Measurements from ENCODE around the gene NRP2. TPM values are rescaled to one million over a fixed set of nuclear protein-coding genes. Genes with fewer than 3 reads are reported as not detected.

NRP2 gene
- total and polyA plus RNA-seq, 2 of the 13 experiments (the other 11 are each of a cell fraction or from before 2014, with no cell fraction given), result 0.65 to 1.4 TPM

DNA sequence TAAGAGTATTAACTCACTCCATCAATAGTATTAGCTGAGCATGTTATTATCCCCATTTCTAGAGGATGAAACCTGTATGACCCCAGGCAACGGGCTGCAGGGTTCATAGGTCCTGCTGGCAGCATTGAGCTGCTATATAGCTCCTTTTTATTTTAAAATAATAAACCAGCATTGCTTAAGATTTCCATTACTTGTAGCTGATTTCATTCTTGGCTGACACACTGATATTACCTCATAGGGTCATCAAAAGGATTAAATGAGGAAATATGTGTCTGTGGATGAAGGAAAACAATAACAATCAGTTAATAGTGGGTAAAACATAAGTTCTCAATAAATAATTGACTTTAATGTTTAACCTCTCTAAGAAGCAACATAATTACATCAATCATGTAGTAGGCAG lies 48.3 kb upstream of the NRP2 start:
- Histone ChIP-seq H3K27me3 (ENCODE audit: control insufficient read depth in 1 of 2, insufficient read depth in 2 of 2, low read length in 2 of 2) (0 out of 5 replicates have a peak, but pooled peaks cover 0 to 4% of the 10 kb centered on the region in 2 experiments), H3K36me3 (replicated peaks in 1 of 2; ENCODE audit: control insufficient read depth in 1 of 2, insufficient read depth in 2 of 2, low read length in 2 of 2) (no peaks in the 10 kb centered on the region), H3K27ac (ENCODE audit: extremely low read length, insufficient read depth, low read length) (no peak overlapping the region), H3K4me2 (ENCODE audit: low read depth, low read length) (no peak overlapping the region), H3K9me3 (ENCODE audit: low read length) (no peaks in the 10 kb centered on the region), H3K4me1 (ENCODE audit: insufficient read depth, low read length) (no peaks in the 10 kb centered on the region), H3K4me3 (replicated peaks in 1 of 3; ENCODE audit: insufficient read depth in 1 of 3, low read depth in 2 of 3, low read length in 3 of 3) (no peak overlapping the region), H4K20me1 (ENCODE audit: insufficient read depth, low read length) (no peaks in the 10 kb centered on the region), H2AFZ (ENCODE audit: low read length) (no peak overlapping the region), H3K9ac (ENCODE audit: insufficient read depth, low read depth, low read length) (no peak overlapping the region), H3K79me2 (ENCODE audit: insufficient read depth, low read length) (no peaks in the 10 kb centered on the region)
- FAIRE-seq (no peak), ATAC-seq (no peak), DNase-seq (ENCODE audit: low spot score) (no peak)
- 10% methylated on average over 1 of the region's 1 CpG for WGBS (ENCODE audit: low lambda C conversion rate)
- TF ChIP-seq CHD4 (IDR thresholded peaks at IDR 0.05; ENCODE audit: borderline replicate concordance, low read length), result no peak
- TF ChIP-seq CAMTA2 (CRISPR knock-in tag; IDR thresholded peaks at IDR 0.05; ENCODE audit: borderline replicate concordance), result no peak
- intact Hi-C loops (cut with micrococcal nuclease; ENCODE audit: unreplicated experiment), result no loop called here
- POLR2A ChIA-PET, result no interaction called here
- CTCF ChIA-PET (ENCODE audit: low intra/inter-chr PET ratio, low total read pairs), result no interaction called here
- BruUV-seq (replicated peaks), result no TSS peak
- in situ Hi-C loops (cut with HindIII; ENCODE audit: extremely low pct_ligation_motif_present, low pct_unique_long_range_greater_than_20kb), result no loop called here

DNA sequence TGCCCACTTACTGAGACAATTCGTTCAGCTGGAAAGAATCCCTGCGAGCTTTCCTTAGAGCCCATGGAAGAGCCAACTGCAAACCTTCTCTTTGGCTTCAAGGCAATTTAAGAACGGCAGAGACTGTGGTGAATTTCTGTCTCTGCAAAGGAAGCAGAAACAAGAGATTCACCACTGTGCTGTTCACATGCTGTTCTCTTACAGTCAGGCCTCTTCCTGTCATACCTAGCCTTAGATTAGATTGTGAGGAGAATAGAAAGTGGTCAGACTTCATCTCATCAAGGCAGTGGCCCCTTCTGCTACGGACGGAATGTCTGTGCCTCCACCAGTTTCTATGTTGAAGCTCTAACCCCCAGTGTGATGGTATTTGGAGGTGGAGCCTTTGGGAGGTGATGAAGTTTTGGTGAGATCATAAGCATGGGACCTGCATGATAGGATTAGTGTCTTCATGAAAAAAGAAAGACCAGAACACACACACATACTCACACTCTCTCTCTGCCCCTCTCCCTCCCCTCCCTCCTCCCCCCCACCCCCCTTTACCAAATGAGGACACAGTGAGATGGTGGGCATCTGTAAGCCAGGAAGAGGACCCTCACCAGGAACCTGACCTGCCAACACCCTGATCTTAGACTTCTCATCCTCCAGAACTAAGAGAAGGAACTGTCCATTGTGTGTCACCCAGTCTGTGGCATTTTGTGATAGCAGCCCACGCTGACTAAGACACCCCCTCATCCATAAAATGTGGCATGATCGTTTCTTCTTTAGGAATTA lies 45.6 kb upstream of the NRP2 start:
- no peak for TF ChIP-seq ZNF768 (CRISPR knock-in tag; IDR thresholded peaks at IDR 0.05)
- TF ChIP-seq ZNF607 (CRISPR knock-in tag; IDR thresholded peaks at IDR 0.05; ENCODE audit: borderline replicate concordance), result no peak
- TF ChIP-seq, protein P1, sequence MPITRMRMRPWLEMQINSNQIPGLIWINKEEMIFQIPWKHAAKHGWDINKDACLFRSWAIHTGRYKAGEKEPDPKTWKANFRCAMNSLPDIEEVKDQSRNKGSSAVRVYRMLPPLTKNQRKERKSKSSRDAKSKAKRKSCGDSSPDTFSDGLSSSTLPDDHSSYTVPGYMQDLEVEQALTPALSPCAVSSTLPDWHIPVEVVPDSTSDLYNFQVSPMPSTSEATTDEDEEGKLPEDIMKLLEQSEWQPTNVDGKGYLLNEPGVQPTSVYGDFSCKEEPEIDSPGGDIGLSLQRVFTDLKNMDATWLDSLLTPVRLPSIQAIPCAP (CRISPR knock-in tag; IDR thresholded peaks at IDR 0.05; ENCODE audit: low read depth), result no peak
- TF ChIP-seq, protein P2, sequence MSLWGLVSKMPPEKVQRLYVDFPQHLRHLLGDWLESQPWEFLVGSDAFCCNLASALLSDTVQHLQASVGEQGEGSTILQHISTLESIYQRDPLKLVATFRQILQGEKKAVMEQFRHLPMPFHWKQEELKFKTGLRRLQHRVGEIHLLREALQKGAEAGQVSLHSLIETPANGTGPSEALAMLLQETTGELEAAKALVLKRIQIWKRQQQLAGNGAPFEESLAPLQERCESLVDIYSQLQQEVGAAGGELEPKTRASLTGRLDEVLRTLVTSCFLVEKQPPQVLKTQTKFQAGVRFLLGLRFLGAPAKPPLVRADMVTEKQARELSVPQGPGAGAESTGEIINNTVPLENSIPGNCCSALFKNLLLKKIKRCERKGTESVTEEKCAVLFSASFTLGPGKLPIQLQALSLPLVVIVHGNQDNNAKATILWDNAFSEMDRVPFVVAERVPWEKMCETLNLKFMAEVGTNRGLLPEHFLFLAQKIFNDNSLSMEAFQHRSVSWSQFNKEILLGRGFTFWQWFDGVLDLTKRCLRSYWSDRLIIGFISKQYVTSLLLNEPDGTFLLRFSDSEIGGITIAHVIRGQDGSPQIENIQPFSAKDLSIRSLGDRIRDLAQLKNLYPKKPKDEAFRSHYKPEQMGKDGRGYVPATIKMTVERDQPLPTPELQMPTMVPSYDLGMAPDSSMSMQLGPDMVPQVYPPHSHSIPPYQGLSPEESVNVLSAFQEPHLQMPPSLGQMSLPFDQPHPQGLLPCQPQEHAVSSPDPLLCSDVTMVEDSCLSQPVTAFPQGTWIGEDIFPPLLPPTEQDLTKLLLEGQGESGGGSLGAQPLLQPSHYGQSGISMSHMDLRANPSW (CRISPR knock-in tag; IDR thresholded peaks at IDR 0.05; ENCODE audit: borderline replicate concordance), result no peak
- TF ChIP-seq ZNF12 (CRISPR knock-in tag; IDR thresholded peaks at IDR 0.05), result no peak
- no peak for TF ChIP-seq MAF1 (CRISPR knock-in tag; IDR thresholded peaks at IDR 0.05; ENCODE audit: borderline replicate concordance)
- no peak for TF ChIP-seq PHF20 (CRISPR knock-in tag; IDR thresholded peaks at IDR 0.05)
- no peak for TF ChIP-seq CCAR2 (optimal IDR thresholded peaks at IDR 0.05; ENCODE audit: low read depth, low read length)
- no peak for TF ChIP-seq ZNF136 (CRISPR knock-in tag; IDR thresholded peaks at IDR 0.05; ENCODE audit: low read depth)
- TF ChIP-seq AHR (CRISPR knock-in tag; IDR thresholded peaks at IDR 0.05), result no peak
- TF ChIP-seq WIZ (CRISPR knock-in tag; IDR thresholded peaks at IDR 0.05), result no peak
- no peak for TF ChIP-seq FOSL2 (CRISPR knock-in tag; IDR thresholded peaks at IDR 0.05)
- no peak for TF ChIP-seq ZNF781 (CRISPR knock-in tag; IDR thresholded peaks at IDR 0.05; ENCODE audit: borderline replicate concordance, not compliant biosample characterization)
- Histone ChIP-seq H3K4me2 (ENCODE audit: low read depth, low read length) (no peak overlapping the region), H3K4me3 (replicated peaks in 1 of 3; ENCODE audit: insufficient read depth in 1 of 3, low read depth in 2 of 3, low read length in 3 of 3) (no peak overlapping the region), H2AFZ (ENCODE audit: low read length) (no peak overlapping the region), H3K27me3 (ENCODE audit: control insufficient read depth in 1 of 2, insufficient read depth in 2 of 2, low read length in 2 of 2) (0 out of 5 replicates have a peak, but pooled peaks cover 0 to 4% of the 10 kb centered on the region in 2 experiments), H3K9me3 (ENCODE audit: low read length) (no peaks in the 10 kb centered on the region), H3K27ac (ENCODE audit: extremely low read length, insufficient read depth, low read length) (no peak overlapping the region), H3K9ac (ENCODE audit: insufficient read depth, low read depth, low read length) (no peak overlapping the region), H4K20me1 (ENCODE audit: insufficient read depth, low read length) (no peaks in the 10 kb centered on the region), H3K36me3 (replicated peaks in 1 of 2; ENCODE audit: control insufficient read depth in 1 of 2, insufficient read depth in 2 of 2, low read length in 2 of 2) (no peaks in the 10 kb centered on the region), H3K79me2 (ENCODE audit: insufficient read depth, low read length) (no peaks in the 10 kb centered on the region), H3K4me1 (ENCODE audit: insufficient read depth, low read length) (no peaks in the 10 kb centered on the region)
- FAIRE-seq, result no peak
- BruUV-seq (replicated peaks), result no TSS peak
- ChIA-PET POLR2A (no interaction called here), CTCF (ENCODE audit: low intra/inter-chr PET ratio, low total read pairs) (no interaction called here)
- DNase-seq (ENCODE audit: low spot score), result no peak
- 30% methylated on average over 7 of the region's 7 CpGs for WGBS (ENCODE audit: low lambda C conversion rate)
- no peak for ATAC-seq
- intact Hi-C loops (cut with micrococcal nuclease; ENCODE audit: unreplicated experiment) (no loop called here), in situ Hi-C loops (cut with HindIII; ENCODE audit: extremely low pct_ligation_motif_present, low pct_unique_long_range_greater_than_20kb) (no loop called here)
